ENCODE measurements around the gene GTF2H1. TPM values are rescaled to one million over a fixed set of nuclear protein-coding genes. Genes with fewer than 3 reads are reported as not detected.
A peak's percentile ranks its signal among the peaks of the same experiment; 100 is the strongest.

Gene GTF2H1
- polyA plus RNA-seq, 2 donors = 13.1 to 23.3 TPM

- H3K36me3 ChIP-seq (ENCODE audit: control insufficient read depth in 2 of 2, insufficient read depth in 2 of 2, low read length in 1 of 2) = peaks cover 0 to 13% of the 10 kb centered on the region in 2 donors
- no peaks in the 10 kb centered on the region for H3K9me3 ChIP-seq (ENCODE audit: control insufficient read depth in 2 of 2, insufficient read depth in 1 of 2, low read depth in 1 of 2, low read length in 1 of 2)
- no peak overlapping the region for H3K4me3 ChIP-seq (ENCODE audit: low read depth in 1 of 2, low read length in 2 of 2)
- no peaks in the 10 kb centered on the region for H3K27me3 ChIP-seq (ENCODE audit: control insufficient read depth in 1 of 2, insufficient read depth in 2 of 2, low read length in 2 of 2)
- peak overlapping the region; percentile 55 to 68 for H3K27ac ChIP-seq (ENCODE audit: low read depth in 2 of 2, low read length in 1 of 2)
- no peaks in the 10 kb centered on the region for H3K4me1 ChIP-seq (ENCODE audit: control insufficient read depth in 2 of 2, insufficient read depth in 2 of 2, low read length in 1 of 2)
These were observed 17.6 kb upstream of the GTF2H1 start for GRCh38 chr11:18304745-18305144.

GRCh38 chr11:18307461-18308139 is 14.8 kb upstream of the GTF2H1 start:
- Histone ChIP-seq H3K9me3 (ENCODE audit: control insufficient read depth in 2 of 2, insufficient read depth in 1 of 2, low read depth in 1 of 2, low read length in 1 of 2) (no peaks in the 10 kb centered on the region), H3K4me1 (ENCODE audit: control insufficient read depth in 2 of 2, insufficient read depth in 2 of 2, low read length in 1 of 2) (no peaks in the 10 kb centered on the region), H3K27me3 (ENCODE audit: control insufficient read depth in 1 of 2, insufficient read depth in 2 of 2, low read length in 2 of 2) (no peaks in the 10 kb centered on the region), H3K4me3 (ENCODE audit: low read depth in 1 of 2, low read length in 2 of 2) (no peak overlapping the region), H3K36me3 (ENCODE audit: control insufficient read depth in 2 of 2, insufficient read depth in 2 of 2, low read length in 1 of 2) (peaks cover 0 to 11% of the 10 kb centered on the region in 2 donors), H3K27ac (ENCODE audit: low read depth in 2 of 2, low read length in 1 of 2) (peak overlapping the region in 1 of 2 donors; percentile 41)
- 43 to 58% methylated on average over 2 of the region's 2 CpGs for WGBS, 2 donors

- Histone ChIP-seq H3K4me3 (ENCODE audit: low read depth in 1 of 2, low read length in 2 of 2) (no peak overlapping the region), H3K36me3 (ENCODE audit: control insufficient read depth in 2 of 2, insufficient read depth in 2 of 2, low read length in 1 of 2) (peaks cover 0 to 10% of the 10 kb centered on the region in 2 donors), H3K9me3 (ENCODE audit: control insufficient read depth in 2 of 2, insufficient read depth in 1 of 2, low read depth in 1 of 2, low read length in 1 of 2) (no peaks in the 10 kb centered on the region), H3K27me3 (ENCODE audit: control insufficient read depth in 1 of 2, insufficient read depth in 2 of 2, low read length in 2 of 2) (no peaks in the 10 kb centered on the region), H3K27ac (ENCODE audit: low read depth in 2 of 2, low read length in 1 of 2) (peak overlapping the region in 1 of 2 donors; percentile 41), H3K4me1 (ENCODE audit: control insufficient read depth in 2 of 2, insufficient read depth in 2 of 2, low read length in 1 of 2) (no peaks in the 10 kb centered on the region)
- WGBS, 2 donors = 82 to 93% methylated on average over 2 of the region's 2 CpGs
These were observed 14.1 kb upstream of the GTF2H1 start for GRCh38 chr11:18308242-18308641.

GRCh38 chr11:18309691-18310090 is 12.7 kb upstream of the GTF2H1 start:
- H3K27me3 ChIP-seq (ENCODE audit: control insufficient read depth in 1 of 2, insufficient read depth in 2 of 2, low read length in 2 of 2) = no peaks in the 10 kb centered on the region
- no peaks in the 10 kb centered on the region for H3K4me1 ChIP-seq (ENCODE audit: control insufficient read depth in 2 of 2, insufficient read depth in 2 of 2, low read length in 1 of 2)
- WGBS, 2 donors = 96 to 98% methylated on average over 5 of the region's 5 CpGs
- no peak overlapping the region for H3K4me3 ChIP-seq (ENCODE audit: low read depth in 1 of 2, low read length in 2 of 2)
- no peaks in the 10 kb centered on the region for H3K9me3 ChIP-seq (ENCODE audit: control insufficient read depth in 2 of 2, insufficient read depth in 1 of 2, low read depth in 1 of 2, low read length in 1 of 2)
- peak overlapping the region in 1 of 2 donors; percentile 64 for H3K27ac ChIP-seq (ENCODE audit: low read depth in 2 of 2, low read length in 1 of 2)
- peaks cover 0 to 7% of the 10 kb centered on the region in 2 donors for H3K36me3 ChIP-seq (ENCODE audit: control insufficient read depth in 2 of 2, insufficient read depth in 2 of 2, low read length in 1 of 2)

- Histone ChIP-seq H3K27ac (ENCODE audit: low read depth in 2 of 2, low read length in 1 of 2) (peak overlapping the region; percentile 55 to 75), H3K9me3 (ENCODE audit: control insufficient read depth in 2 of 2, insufficient read depth in 1 of 2, low read depth in 1 of 2, low read length in 1 of 2) (no peaks in the 10 kb centered on the region), H3K36me3 (ENCODE audit: control insufficient read depth in 2 of 2, insufficient read depth in 2 of 2, low read length in 1 of 2) (peaks cover 0 to 5% of the 10 kb centered on the region in 2 donors), H3K4me3 (ENCODE audit: low read depth in 1 of 2, low read length in 2 of 2) (no peak overlapping the region), H3K27me3 (ENCODE audit: control insufficient read depth in 1 of 2, insufficient read depth in 2 of 2, low read length in 2 of 2) (no peaks in the 10 kb centered on the region), H3K4me1 (ENCODE audit: control insufficient read depth in 2 of 2, insufficient read depth in 2 of 2, low read length in 1 of 2) (no peaks in the 10 kb centered on the region)
- WGBS, 2 donors = 62 to 67% methylated on average over 6 of the region's 6 CpGs
These were observed 11.5 kb upstream of the GTF2H1 start for GRCh38 chr11:18310800-18311340.

GRCh38 chr11:18312012-18312411 is 10.4 kb upstream of the GTF2H1 start:
- Histone ChIP-seq H3K27me3 (ENCODE audit: control insufficient read depth in 1 of 2, insufficient read depth in 2 of 2, low read length in 2 of 2) (no peaks in the 10 kb centered on the region), H3K9me3 (ENCODE audit: control insufficient read depth in 2 of 2, insufficient read depth in 1 of 2, low read depth in 1 of 2, low read length in 1 of 2) (no peaks in the 10 kb centered on the region), H3K36me3 (ENCODE audit: control insufficient read depth in 2 of 2, insufficient read depth in 2 of 2, low read length in 1 of 2) (peaks cover 0 to 4% of the 10 kb centered on the region in 2 donors), H3K27ac (ENCODE audit: low read depth in 2 of 2, low read length in 1 of 2) (peak overlapping the region; percentile 63 to 81), H3K4me1 (ENCODE audit: control insufficient read depth in 2 of 2, insufficient read depth in 2 of 2, low read length in 1 of 2) (no peaks in the 10 kb centered on the region), H3K4me3 (ENCODE audit: low read depth in 1 of 2, low read length in 2 of 2) (no peak overlapping the region)
- 50 to 65% methylated on average over 3 of the region's 3 CpGs for WGBS, 2 donors

- WGBS, 2 donors = 46 to 60% methylated on average over 2 of the region's 2 CpGs
- H3K9me3 ChIP-seq (ENCODE audit: control insufficient read depth in 2 of 2, insufficient read depth in 1 of 2, low read depth in 1 of 2, low read length in 1 of 2) = no peaks in the 10 kb centered on the region
These were observed 9.5 kb upstream of the GTF2H1 start for GRCh38 chr11:18312663-18313420.

GRCh38 chr11:18313965-18314763 is 8.2 kb upstream of the GTF2H1 start:
- Histone ChIP-seq H3K27ac (ENCODE audit: low read depth in 2 of 2, low read length in 1 of 2) (no peak overlapping the region), H3K4me1 (ENCODE audit: control insufficient read depth in 2 of 2, insufficient read depth in 2 of 2, low read length in 1 of 2) (no peaks in the 10 kb centered on the region), H3K27me3 (ENCODE audit: control insufficient read depth in 1 of 2, insufficient read depth in 2 of 2, low read length in 2 of 2) (no peaks in the 10 kb centered on the region), H3K4me3 (ENCODE audit: low read depth in 1 of 2, low read length in 2 of 2) (no peak overlapping the region), H3K36me3 (ENCODE audit: control insufficient read depth in 2 of 2, insufficient read depth in 2 of 2, low read length in 1 of 2) (no peaks in the 10 kb centered on the region), H3K9me3 (ENCODE audit: control insufficient read depth in 2 of 2, insufficient read depth in 1 of 2, low read depth in 1 of 2, low read length in 1 of 2) (no peaks in the 10 kb centered on the region)
- WGBS, 2 donors = 76 to 80% methylated on average over 10 of the region's 10 CpGs

More at GRCh38 chr11:18312663-18313420, 9.5 kb upstream of the GTF2H1 start:
- peak overlapping the region; percentile 23 to 63 for H3K27ac ChIP-seq (ENCODE audit: low read depth in 2 of 2, low read length in 1 of 2)
- H3K4me1 ChIP-seq (ENCODE audit: control insufficient read depth in 2 of 2, insufficient read depth in 2 of 2, low read length in 1 of 2) = no peaks in the 10 kb centered on the region
- peaks cover 0 to 4% of the 10 kb centered on the region in 2 donors for H3K36me3 ChIP-seq (ENCODE audit: control insufficient read depth in 2 of 2, insufficient read depth in 2 of 2, low read length in 1 of 2)
- H3K27me3 ChIP-seq (ENCODE audit: control insufficient read depth in 1 of 2, insufficient read depth in 2 of 2, low read length in 2 of 2) = no peaks in the 10 kb centered on the region
- H3K4me3 ChIP-seq (ENCODE audit: low read depth in 1 of 2, low read length in 2 of 2) = no peak overlapping the region

- H3K27ac ChIP-seq (ENCODE audit: low read depth in 2 of 2, low read length in 1 of 2) = no peak overlapping the region
- no peaks in the 10 kb centered on the region for H3K36me3 ChIP-seq (ENCODE audit: control insufficient read depth in 2 of 2, insufficient read depth in 2 of 2, low read length in 1 of 2)
- H3K4me1 ChIP-seq (ENCODE audit: control insufficient read depth in 2 of 2, insufficient read depth in 2 of 2, low read length in 1 of 2) = no peaks in the 10 kb centered on the region
- no peaks in the 10 kb centered on the region for H3K27me3 ChIP-seq (ENCODE audit: control insufficient read depth in 1 of 2, insufficient read depth in 2 of 2, low read length in 2 of 2)
- no peaks in the 10 kb centered on the region for H3K9me3 ChIP-seq (ENCODE audit: control insufficient read depth in 2 of 2, insufficient read depth in 1 of 2, low read depth in 1 of 2, low read length in 1 of 2)
- H3K4me3 ChIP-seq (ENCODE audit: low read depth in 1 of 2, low read length in 2 of 2) = no peak overlapping the region
- 89 to 93% methylated on average over 9 of the region's 9 CpGs for WGBS, 2 donors
These were observed 7.4 kb upstream of the GTF2H1 start for GRCh38 chr11:18314784-18315523.
